ENCODE data around the gene UPK3BL2. TPM values are rescaled to one million over a fixed set of nuclear protein-coding genes. Genes with fewer than 3 reads are reported as not detected.

Gene UPK3BL2
- 0.65 and 1.1 TPM in 2 replicates for total RNA-seq

GRCh38 chr7:102543596-102543995 is at the start of gene UPK3BL2:
UPK3BL2 (minus strand) TSS chr7:102543696; CDS start chr7:102543636, 60 bp downstream.

GRCh38 chr7:102572261-102573239 is 29.1 kb upstream of the UPK3BL2 start, which contains the start of gene POLR2J3:
POLR2J3 (minus strand) TSS chr7:102572583; CDS start chr7:102572521, 62 bp downstream.

GRCh38 chr7:102550808-102551422 is 7.4 kb upstream of the UPK3BL2 start, which contains the start of gene SPDYE2:
SPDYE2 (plus strand) TSS chr7:102551226; CDS start chr7:102553256, 2,030 bp downstream.

GRCh38 chr7:102517550-102518147 is 25.8 kb downstream of the UPK3BL2 start, which contains the start of gene RASA4B:
RASA4B (minus strand) TSS chr7:102517777; CDS start chr7:102517710, 67 bp downstream.

Other genes starting within 250 kb of the UPK3BL2 start
- gene SPDYE6, start 187.3 kb downstream of the UPK3BL2 start, total RNA-seq, result not detected in 2 replicates
- 10.4 and 18.5 TPM in 2 replicates for gene PRKRIP1, start 147.3 kb downstream of the UPK3BL2 start, total RNA-seq
- gene ORAI2, start 110.1 kb downstream of the UPK3BL2 start, total RNA-seq, result 63.3 and 125 TPM in 2 replicates
- gene ALKBH4, start 78.8 kb downstream of the UPK3BL2 start, total RNA-seq, result 12.0 and 13.0 TPM in 2 replicates
- gene LRWD1, start 78.7 kb downstream of the UPK3BL2 start, total RNA-seq, result 31.3 and 33.8 TPM in 2 replicates
- 21.9 and 41.9 TPM in 2 replicates for gene POLR2J, start 64.8 kb downstream of the UPK3BL2 start, total RNA-seq
- 0.65 and 3.2 TPM in 2 replicates for gene RASA4B, start 25.9 kb downstream of the UPK3BL2 start, total RNA-seq
- not detected in 2 replicates for gene SPDYE2, start 7.5 kb upstream of the UPK3BL2 start, total RNA-seq
- gene POLR2J3, start 28.9 kb upstream of the UPK3BL2 start, total RNA-seq, result 16.6 and 19.3 TPM in 2 replicates
- 4.9 and 9.9 TPM in 2 replicates for gene RASA4, start 73.1 kb upstream of the UPK3BL2 start, total RNA-seq
- gene UPK3BL1, start 99.1 kb upstream of the UPK3BL2 start, total RNA-seq, result 1.9 and 3.0 TPM in 2 replicates
- not detected in 2 replicates for gene SPDYE2B, start 106.6 kb upstream of the UPK3BL2 start, total RNA-seq
- gene POLR2J2, start 128.0 kb upstream of the UPK3BL2 start, total RNA-seq, result 1.9 and 2.9 TPM in 2 replicates
- gene FAM185A, start 205.3 kb upstream of the UPK3BL2 start, total RNA-seq, result 6.5 and 12.5 TPM in 2 replicates